ENCODE measurements around the gene FAN1.

FAN1 gene

GRCh38 chr15:30962659-30963058 lies 58.9 kb downstream of the FAN1 start:
- peak; percentile 37 for DNase-seq

GRCh38 chr15:30963681-30964080 lies 60.0 kb downstream of the FAN1 start:
- no peak for DNase-seq

- DNase-seq, result no peak
Observed at GRCh38 chr15:30969724-30970123, 66.0 kb downstream of the FAN1 start.

- DNase-seq, result no peak
Observed at GRCh38 chr15:30973379-30973778, 69.7 kb downstream of the FAN1 start.

GRCh38 chr15:30974112-30974511 lies 70.4 kb downstream of the FAN1 start:
- DNase-seq, result no peak

- DNase-seq, result no peak
Observed at GRCh38 chr15:30978328-30978727, 74.6 kb downstream of the FAN1 start.

- no peak for DNase-seq
Observed at GRCh38 chr15:30979457-30979856, 75.7 kb downstream of the FAN1 start.

- no peak for DNase-seq
Observed at GRCh38 chr15:30984118-30984517, 80.4 kb downstream of the FAN1 start.

- no peak for DNase-seq
Observed at GRCh38 chr15:30984542-30984941, 80.8 kb downstream of the FAN1 start.

- DNase-seq, result no peak
Observed at GRCh38 chr15:30985081-30985531, 81.4 kb downstream of the FAN1 start.

GRCh38 chr15:30990036-30990435 lies 86.3 kb downstream of the FAN1 start:
- DNase-seq, result no peak

- DNase-seq, result no peak
Observed at GRCh38 chr15:30990446-30991254, 86.9 kb downstream of the FAN1 start.

- DNase-seq, result no peak
Observed at GRCh38 chr15:30991255-30992235, 87.8 kb downstream of the FAN1 start, which contains the start of gene MTMR10. Gene MTMR10 (minus strand): TSS chr15:30991628. CDS start chr15:30991506, 122 bp downstream.

- no peak for DNase-seq
Observed at GRCh38 chr15:30992249-30992864, 88.6 kb downstream of the FAN1 start.

All from NCI-H524 treated with DMSO at 0.1 percent for 48 hours (cell line).